DOHH2 (cell line): ENCODE results near the gene RAB3C.

Experiments
- H3F3A ChIP-seq: fragments of 200-600 bp; sonication (generic), shearing (Covaris generic); 2 replicates; pipeline ENCODE4 v1.6.0; 2016; ENCODE audit warnings: antibody characterized with exemption, mild to moderate bottlenecking; ENCODE audit not compliant: control insufficient read depth, insufficient read depth
- H3K27ac ChIP-seq: fragments of 200-600 bp; sonication (generic); 2 replicates; pipeline ENCODE4 v1.5.1; 2014; ENCODE audit warnings: low read depth, mild to moderate bottlenecking, low read length, moderate library complexity
- H3K27me3 ChIP-seq: fragments of 200-600 bp; sonication (generic); 2 replicates; pipeline ENCODE4 v1.6.1; 2014; ENCODE audit warnings: mild to moderate bottlenecking, low read length, mixed read lengths; ENCODE audit not compliant: control insufficient read depth
- H3K36me3 ChIP-seq: fragments of 200-600 bp; sonication (generic); 2 replicates; pipeline ENCODE4 v1.6.1; 2014; ENCODE audit warnings: mild to moderate bottlenecking, low read length, moderate library complexity, mixed read lengths; ENCODE audit not compliant: control insufficient read depth
- H3K4me1 ChIP-seq: fragments of 200-600 bp; sonication (generic); 2 replicates; pipeline ENCODE4 v1.6.1; 2014; ENCODE audit warnings: mild to moderate bottlenecking, low read length, mixed read lengths; ENCODE audit not compliant: control insufficient read depth
- H3K4me2 ChIP-seq: fragments of 200-600 bp; sonication (generic); 2 replicates; pipeline ENCODE4 v1.6.0; 2014; ENCODE audit warnings: mild to moderate bottlenecking, low read length, moderate library complexity
- H3K4me3 ChIP-seq: fragments of 200-600 bp; sonication (generic); 2 replicates; pipeline ENCODE4 v1.5.1; 2014; ENCODE audit warnings: mild to moderate bottlenecking, low read length, mixed read lengths
- H3K79me2 ChIP-seq: fragments of 200-600 bp; sonication (generic); 2 replicates; pipeline ENCODE4 v1.6.1; 2014; ENCODE audit warnings: mild to moderate bottlenecking, low read length, mixed read lengths; ENCODE audit not compliant: control insufficient read depth
- H3K9me2 ChIP-seq: fragments of 200-600 bp; sonication (generic); replicated peaks from 2 replicates; pipeline ENCODE4 v1.6.1; 2014; ENCODE audit warnings: mild to moderate bottlenecking, low read length, mixed read lengths; ENCODE audit not compliant: control insufficient read depth
- H3K9me3 ChIP-seq: fragments of 200-600 bp; sonication (generic); 2 replicates; pipeline ENCODE4 v1.6.1; 2014; ENCODE audit warnings: antibody characterized with exemption, low read length, mixed read lengths; ENCODE audit not compliant: control insufficient read depth, insufficient read depth
- H4K20me1 ChIP-seq: fragments of 200-600 bp; sonication (generic); 2 replicates; pipeline ENCODE4 v1.6.0; 2014; ENCODE audit warnings: low read depth, mild to moderate bottlenecking, antibody characterized with exemption, low read length, moderate library complexity; ENCODE audit not compliant: control insufficient read depth, insufficient read depth
- CTCF ChIP-seq: fragments of 200-600 bp; sonication (generic); IDR thresholded peaks from one replicate; pipeline ENCODE4 v1.5.1; 2014; ENCODE audit warnings: antibody characterized with exemption, mild to moderate bottlenecking, low read depth, low read length; ENCODE audit not compliant: poor library complexity, severe bottlenecking
- EZH2phosphoT487 ChIP-seq: fragments of 200-600 bp; sonication (generic); IDR thresholded peaks from 2 replicates; pipeline ENCODE4 v1.6.1; 2017; ENCODE audit warnings: borderline replicate concordance, mild to moderate bottlenecking, antibody characterized with exemption, low read length, moderate library complexity, mixed read lengths

The RAB3C gene

DNA sequence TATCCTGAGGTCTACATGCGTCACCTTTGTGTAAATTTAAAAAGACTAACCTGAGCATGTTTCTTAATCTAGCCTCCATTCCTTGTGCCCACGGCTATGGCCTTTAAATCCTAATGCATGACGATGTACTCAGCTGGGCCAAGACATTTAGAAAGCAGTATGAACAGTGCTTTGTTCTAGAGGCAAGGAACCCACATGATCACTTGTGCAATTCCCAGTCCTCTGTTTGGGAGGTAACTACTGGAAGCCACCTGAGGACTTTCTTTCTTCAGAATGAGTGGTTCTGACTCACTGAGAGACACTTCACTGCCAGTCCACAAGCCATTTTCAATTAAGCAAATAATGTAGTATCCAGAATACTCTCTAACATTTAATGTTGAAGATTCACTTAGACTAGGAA lies 181.3 kb downstream of the RAB3C start:
- H3K4me3 ChIP-seq: no peak overlapping the region
- no peaks in the 10 kb centered on the region for H3K36me3 ChIP-seq
- H3F3A ChIP-seq: no peaks in the 10 kb centered on the region
- no peaks in the 10 kb centered on the region for H3K9me3 ChIP-seq
- H3K4me2 ChIP-seq: no peak overlapping the region
- H3K4me1 ChIP-seq: no peaks in the 10 kb centered on the region
- H3K27me3 ChIP-seq: no peaks in the 10 kb centered on the region
- no peaks in the 10 kb centered on the region for H3K79me2 ChIP-seq
- TF ChIP-seq CTCF (no peak), EZH2phosphoT487 (no peak)
- no peaks in the 10 kb centered on the region for H4K20me1 ChIP-seq
- H3K9me2 ChIP-seq: no peaks in the 10 kb centered on the region
- H3K27ac ChIP-seq: no peak overlapping the region

- no peaks in the 10 kb centered on the region for H3F3A ChIP-seq
- no peaks in the 10 kb centered on the region for H3K9me3 ChIP-seq
- no peak overlapping the region for H3K27ac ChIP-seq
- H4K20me1 ChIP-seq: no peaks in the 10 kb centered on the region
- no peak overlapping the region for H3K4me2 ChIP-seq
- no peaks in the 10 kb centered on the region for H3K79me2 ChIP-seq
- no peaks in the 10 kb centered on the region for H3K4me1 ChIP-seq
- no peaks in the 10 kb centered on the region for H3K36me3 ChIP-seq
- no peak overlapping the region for H3K4me3 ChIP-seq
- no peaks in the 10 kb centered on the region for H3K27me3 ChIP-seq
- H3K9me2 ChIP-seq: no peaks in the 10 kb centered on the region
- TF ChIP-seq EZH2phosphoT487: no peak
- TF ChIP-seq CTCF: no peak
Measured at GRCh38 chr5:58765058-58765457, 182.2 kb downstream of the RAB3C start.

- Histone ChIP-seq H3K27ac (no peak overlapping the region), H3F3A (no peaks in the 10 kb centered on the region), H3K9me2 (no peaks in the 10 kb centered on the region), H3K4me3 (no peak overlapping the region), H3K9me3 (no peaks in the 10 kb centered on the region), H3K79me2 (no peaks in the 10 kb centered on the region), H4K20me1 (no peaks in the 10 kb centered on the region), H3K27me3 (0 out of 2 replicates have a peak, but pooled peaks cover 3% of the 10 kb centered on the region), H3K4me1 (no peaks in the 10 kb centered on the region), H3K36me3 (no peaks in the 10 kb centered on the region), H3K4me2 (no peak overlapping the region)
- TF ChIP-seq EZH2phosphoT487: no peak
- TF ChIP-seq CTCF: no peak
Measured at GRCh38 chr5:58767104-58767503, 184.2 kb downstream of the RAB3C start.

DNA sequence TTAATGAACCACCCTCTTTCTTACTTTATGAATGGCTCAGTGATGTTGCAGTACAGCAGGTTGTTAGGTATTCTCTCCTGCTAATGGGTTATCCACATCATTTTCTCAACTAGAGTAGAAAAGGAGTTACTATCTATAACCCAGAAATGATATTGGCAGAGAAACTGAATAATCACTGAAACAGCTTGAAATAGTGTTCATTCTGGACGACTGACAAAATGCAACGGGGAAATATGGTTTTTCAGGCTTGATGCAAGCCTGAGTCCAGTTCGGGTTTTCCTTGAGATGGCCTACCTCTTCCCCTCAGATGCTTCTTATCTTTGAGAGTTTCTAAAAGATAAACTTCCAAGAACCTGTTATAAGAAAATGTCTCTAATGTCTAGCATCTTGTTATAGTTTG lies 187.3 kb downstream of the RAB3C start:
- 0 out of 2 replicates have a peak, but pooled peaks cover 5% of the 10 kb centered on the region for H3K27me3 ChIP-seq
- H3K27ac ChIP-seq: no peak overlapping the region

More for the DNA sequence above, 187.3 kb downstream of the RAB3C start:
- H3K9me3 ChIP-seq: no peaks in the 10 kb centered on the region
- H4K20me1 ChIP-seq: no peaks in the 10 kb centered on the region
- H3K9me2 ChIP-seq: no peaks in the 10 kb centered on the region
- no peak overlapping the region for H3K4me3 ChIP-seq
- no peaks in the 10 kb centered on the region for H3K79me2 ChIP-seq
- no peak overlapping the region for H3K4me2 ChIP-seq
- no peaks in the 10 kb centered on the region for H3K36me3 ChIP-seq
- H3F3A ChIP-seq: no peaks in the 10 kb centered on the region
- TF ChIP-seq EZH2phosphoT487 (no peak), CTCF (no peak)
- H3K4me1 ChIP-seq: no peaks in the 10 kb centered on the region
